ENCODE measurements around the gene LRPAP1. TPM values are rescaled to one million over a fixed set of nuclear protein-coding genes. Genes with fewer than 3 reads are reported as not detected.
"Not testable (repeated sequence)": the region's sequence is repeated elsewhere in the genome, so short reads cannot be mapped to it uniquely, and the experiment has no call there.

The LRPAP1 gene
- polyA plus RNA-seq, 1 donor from 2014 or later, result 138 TPM

DNA sequence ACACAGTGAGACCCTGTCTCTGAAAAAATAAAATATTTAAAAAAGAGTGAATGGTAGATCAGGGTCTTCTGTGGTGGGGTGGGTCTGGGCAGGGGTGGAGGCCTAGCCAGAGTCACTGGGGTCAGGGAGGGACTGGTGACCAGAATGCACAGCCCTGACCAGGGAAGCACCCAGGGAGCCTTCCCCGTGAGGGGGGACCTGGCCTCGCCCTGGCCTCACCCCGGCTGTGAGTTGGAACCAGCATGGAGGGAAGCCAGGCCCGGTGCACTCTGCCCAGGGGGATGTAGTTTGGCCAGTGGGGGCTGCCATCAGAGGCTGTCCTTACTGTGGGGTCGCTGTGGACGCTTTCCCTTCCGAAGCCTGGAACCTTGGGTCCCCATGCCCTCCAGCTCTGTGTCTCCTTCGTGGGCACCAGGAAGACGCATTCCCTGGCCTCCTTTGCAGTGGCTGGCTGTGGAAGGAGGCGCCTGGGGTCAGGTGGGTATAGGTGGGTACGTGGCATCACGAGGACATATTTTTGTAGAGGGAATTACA, 18.6 kb upstream of the LRPAP1 start:
- H3K4me1 Mint-ChIP-seq, H3K36me3 Mint-ChIP-seq, H3K27ac Mint-ChIP-seq, H3K9me3 Mint-ChIP-seq, H3K27me3 Mint-ChIP-seq, H3K4me3 Mint-ChIP-seq: not testable (repeated sequence)

GRCh38 chr4:3550041-3550440, 17.8 kb upstream of the LRPAP1 start:
- H3K9me3 Mint-ChIP-seq, H3K27me3 Mint-ChIP-seq, H3K36me3 Mint-ChIP-seq, H3K4me1 Mint-ChIP-seq, H3K27ac Mint-ChIP-seq, H3K4me3 Mint-ChIP-seq: not testable (repeated sequence)

DNA sequence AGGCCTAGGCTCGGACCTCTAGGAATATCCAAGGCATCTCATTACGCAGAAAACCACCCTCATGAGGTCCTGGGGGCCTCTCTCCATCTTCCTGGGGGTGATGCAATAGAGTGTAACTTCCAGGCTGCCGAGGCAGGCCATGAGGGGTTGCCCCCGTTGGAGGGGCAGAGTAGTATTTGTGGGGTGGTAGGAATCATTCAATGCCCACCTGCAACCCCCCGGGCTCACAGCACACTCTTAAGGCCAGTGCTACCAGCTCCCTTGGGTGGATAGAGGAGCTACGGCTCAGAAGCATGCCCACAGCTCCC, 17.4 kb upstream of the LRPAP1 start:
- H3K27ac Mint-ChIP-seq, H3K4me1 Mint-ChIP-seq, H3K27me3 Mint-ChIP-seq, H3K9me3 Mint-ChIP-seq, H3K4me3 Mint-ChIP-seq, H3K36me3 Mint-ChIP-seq: not testable (repeated sequence)

GRCh38 chr4:3548991-3549693, 16.9 kb upstream of the LRPAP1 start:
- not testable (repeated sequence) for H3K9me3 Mint-ChIP-seq

GRCh38 chr4:3546721-3547120, 14.5 kb upstream of the LRPAP1 start:
- H3K27me3 Mint-ChIP-seq, H3K4me1 Mint-ChIP-seq, H3K36me3 Mint-ChIP-seq, H3K4me3 Mint-ChIP-seq, H3K27ac Mint-ChIP-seq, H3K9me3 Mint-ChIP-seq: not testable (repeated sequence)

More at GRCh38 chr4:3548991-3549693, 16.9 kb upstream of the LRPAP1 start:
- H3K36me3 Mint-ChIP-seq, H3K27me3 Mint-ChIP-seq, H3K4me3 Mint-ChIP-seq, H3K27ac Mint-ChIP-seq, H3K4me1 Mint-ChIP-seq: not testable (repeated sequence)

DNA sequence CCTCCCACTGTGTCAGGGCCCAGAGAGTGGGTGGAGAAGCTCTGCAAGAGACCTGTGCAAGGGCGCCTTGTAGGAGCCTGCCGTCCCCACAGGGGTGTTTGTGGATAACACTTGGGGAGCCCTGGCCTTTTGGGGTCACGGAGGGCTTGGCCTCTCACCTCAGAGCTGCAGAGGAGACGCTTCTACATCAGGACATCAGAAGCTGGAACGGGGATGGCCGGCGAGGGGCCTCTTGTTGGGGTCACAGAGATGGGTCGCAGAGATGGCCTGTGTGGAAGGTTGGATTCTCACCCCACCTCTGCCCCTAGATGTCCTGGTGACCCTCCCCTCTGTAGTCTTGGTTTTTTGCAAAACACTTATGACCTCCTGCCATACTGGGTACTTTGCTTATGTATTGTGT, 13.1 kb upstream of the LRPAP1 start:
- not testable (repeated sequence) for H3K36me3 Mint-ChIP-seq, H3K9me3 Mint-ChIP-seq, H3K4me1 Mint-ChIP-seq, H3K27ac Mint-ChIP-seq, H3K4me3 Mint-ChIP-seq, H3K27me3 Mint-ChIP-seq

GRCh38 chr4:3544259-3545025, 12.2 kb upstream of the LRPAP1 start:
- H3K9me3 Mint-ChIP-seq, H3K36me3 Mint-ChIP-seq, H3K4me1 Mint-ChIP-seq, H3K27ac Mint-ChIP-seq, H3K27me3 Mint-ChIP-seq, H3K4me3 Mint-ChIP-seq: not testable (repeated sequence)

DNA sequence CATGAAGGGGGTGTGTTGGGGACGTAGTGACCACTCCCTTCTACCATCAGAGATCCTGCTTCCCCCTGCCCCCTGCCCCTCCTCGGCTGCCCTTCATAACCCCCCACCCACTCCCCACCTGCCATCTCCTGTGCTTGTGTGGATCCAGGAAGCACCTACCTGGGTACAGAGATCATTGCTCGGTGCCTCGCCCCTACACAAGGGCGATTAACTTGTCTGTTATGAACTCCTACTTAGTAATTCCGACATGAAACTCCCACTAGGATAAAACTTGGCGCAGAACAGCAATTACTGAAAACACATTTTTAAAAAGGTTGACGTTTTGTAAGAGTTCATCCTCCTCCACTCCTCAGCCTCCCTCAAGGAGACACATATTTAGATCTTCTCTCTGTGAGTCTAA, 11.2 kb upstream of the LRPAP1 start:
- H3K36me3 Mint-ChIP-seq, H3K27ac Mint-ChIP-seq, H3K27me3 Mint-ChIP-seq, H3K9me3 Mint-ChIP-seq, H3K4me1 Mint-ChIP-seq, H3K4me3 Mint-ChIP-seq: not testable (repeated sequence)

DNA sequence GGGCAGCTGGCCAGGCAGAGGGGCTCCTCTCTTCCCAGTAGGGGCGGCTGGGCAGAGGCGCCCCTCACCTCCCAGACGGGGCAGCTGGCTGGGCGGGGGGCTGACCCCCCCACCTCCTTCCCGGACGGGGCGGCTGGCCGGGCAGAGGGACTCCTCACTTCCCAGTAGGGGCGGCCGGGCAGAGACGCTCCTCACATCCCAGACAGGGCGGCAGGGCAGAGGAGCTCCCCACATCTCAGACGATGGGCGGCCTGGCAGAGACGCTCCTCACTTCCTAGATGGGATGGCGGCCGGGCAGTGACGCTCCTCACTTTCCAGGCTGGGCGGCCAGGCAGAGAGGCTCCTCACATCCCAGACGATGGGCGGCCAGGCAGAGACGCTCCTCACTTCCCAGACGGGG, 6.7 kb upstream of the LRPAP1 start:
- H3K27ac Mint-ChIP-seq, H3K9me3 Mint-ChIP-seq, H3K27me3 Mint-ChIP-seq, H3K36me3 Mint-ChIP-seq, H3K4me3 Mint-ChIP-seq, H3K4me1 Mint-ChIP-seq: not testable (repeated sequence)

DNA sequence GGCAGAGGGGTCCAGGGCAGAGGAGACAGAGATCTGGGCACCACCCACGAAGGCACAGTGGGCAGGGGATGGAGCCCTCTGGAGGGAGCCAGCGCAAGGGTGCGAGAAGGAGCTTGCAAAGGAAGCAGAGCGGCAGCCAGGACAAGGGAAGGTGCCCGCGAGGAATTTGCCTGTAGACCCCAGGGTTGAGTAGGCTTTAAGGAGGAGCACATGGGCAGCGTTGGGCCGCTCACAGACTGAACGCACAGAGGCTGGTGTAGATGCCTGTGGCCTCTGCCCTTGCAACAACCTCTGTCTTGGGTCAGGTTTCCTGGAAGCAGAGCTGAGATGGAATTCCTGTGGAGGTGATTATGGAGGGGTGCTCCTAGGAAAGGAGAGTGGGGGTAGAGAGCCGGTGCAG, 3.6 kb upstream of the LRPAP1 start:
- H3K27me3 Mint-ChIP-seq, H3K36me3 Mint-ChIP-seq, H3K27ac Mint-ChIP-seq, H3K4me1 Mint-ChIP-seq, H3K9me3 Mint-ChIP-seq: not testable (repeated sequence)
- H3K4me3 Mint-ChIP-seq, result peak overlapping the region in 1 of 4 donors; percentile 94

GRCh38 chr4:3533423-3533820, 1.2 kb upstream of the LRPAP1 start:
- Mint-ChIP-seq H3K36me3 (no peaks in the 10 kb centered on the region), H3K4me3 (peak overlapping the region; percentile 53 to 94 (median 76)), H3K27me3 (peaks cover 1% of the 10 kb centered on the region), H3K27ac (peak overlapping the region in 1 of 3 donors; percentile 79), H3K9me3 (no peaks in the 10 kb centered on the region), H3K4me1 (peaks cover 15 to 21% (median 18%) of the 10 kb centered on the region in 3 donors)

- no peaks in the 10 kb centered on the region for H3K9me3 Mint-ChIP-seq
Measured at GRCh38 chr4:3532751-3533422, 665 bp upstream of the LRPAP1 start.

GRCh38 chr4:3531318-3531878, 824 bp downstream of the LRPAP1 start:
- Mint-ChIP-seq H3K4me1 (peaks cover 15 to 24% (median 23%) of the 10 kb centered on the region in 3 donors), H3K4me3 (peak overlapping the region; percentile 94 to 99 (median 98)), H3K9me3 (no peaks in the 10 kb centered on the region), H3K27ac (peak overlapping the region in 2 of 3 donors; percentile 73 to 98), H3K27me3 (peaks cover 1% of the 10 kb centered on the region), H3K36me3 (no peaks in the 10 kb centered on the region)

More at GRCh38 chr4:3532751-3533422, 665 bp upstream of the LRPAP1 start:
- Mint-ChIP-seq H3K4me1 (peaks cover 15 to 24% (median 18%) of the 10 kb centered on the region in 3 donors), H3K27me3 (peaks cover 1% of the 10 kb centered on the region), H3K4me3 (peak overlapping the region; percentile 94 to 99 (median 98)), H3K36me3 (no peaks in the 10 kb centered on the region), H3K27ac (peak overlapping the region in 1 of 3 donors; percentile 79)

GRCh38 chr4:3530663-3531254, 1.5 kb downstream of the LRPAP1 start:
- peaks cover 1% of the 10 kb centered on the region for H3K27me3 Mint-ChIP-seq
- peak overlapping the region in 1 of 3 donors; percentile 73 for H3K27ac Mint-ChIP-seq
- peaks cover 15 to 24% (median 23%) of the 10 kb centered on the region in 3 donors for H3K4me1 Mint-ChIP-seq
- H3K4me3 Mint-ChIP-seq, result peak overlapping the region; percentile 94 to 99 (median 98)
- no peaks in the 10 kb centered on the region for H3K36me3 Mint-ChIP-seq
- H3K9me3 Mint-ChIP-seq, result no peaks in the 10 kb centered on the region

GRCh38 chr4:3530051-3530450, 2.2 kb downstream of the LRPAP1 start:
- Mint-ChIP-seq H3K4me3 (peak overlapping the region; percentile 16 to 94 (median 86)), H3K27ac (peak overlapping the region in 1 of 3 donors; percentile 73), H3K4me1 (peaks cover 15 to 26% (median 25%) of the 10 kb centered on the region in 3 donors), H3K9me3 (no peaks in the 10 kb centered on the region), H3K36me3 (no peaks in the 10 kb centered on the region), H3K27me3 (no peaks in the 10 kb centered on the region)

Measured in IgD-negative memory B cell (primary cell).